ENCODE results near the gene SORL1.
"Not testable (repeated sequence)": the region's sequence is repeated elsewhere in the genome, so short reads cannot be mapped to it uniquely, and the experiment has no call there.

The SORL1 gene

DNA sequence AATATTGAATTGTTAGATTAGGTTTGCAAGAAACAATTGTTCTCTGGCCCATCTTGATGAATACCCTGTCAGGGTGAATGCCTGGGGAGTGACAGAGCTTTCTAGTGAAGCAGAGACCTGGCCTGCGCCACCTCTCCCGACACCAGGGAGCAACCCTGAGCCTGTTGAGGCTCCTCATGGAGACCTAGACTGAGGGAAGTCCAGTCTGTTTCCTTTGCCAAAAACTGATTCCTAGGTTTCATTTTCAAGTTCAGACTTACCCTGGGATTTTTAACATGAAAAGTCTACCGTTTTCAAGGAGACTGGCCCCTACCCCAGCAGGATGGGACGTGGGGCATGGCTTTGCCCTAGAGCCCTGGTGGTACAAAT is 174.4 kb downstream of the SORL1 start:
- no peak overlapping the region for H3K4me3 ChIP-seq (ENCODE audit: low read length)
- no peaks in the 10 kb centered on the region for H3K27me3 ChIP-seq (ENCODE audit: control insufficient read depth, insufficient read depth, low read length)
- WGBS (ENCODE audit: insufficient coverage, insufficient read length) = no CpG with 5 or more reads among the region's 4 CpGs
- no peaks in the 10 kb centered on the region for H3K4me1 ChIP-seq (ENCODE audit: control insufficient read depth, insufficient read depth, low read length)
- H3K36me3 ChIP-seq (ENCODE audit: control insufficient read depth, insufficient read depth, low read length) = peaks cover 8% of the 10 kb centered on the region
- no peak for DNase-seq (ENCODE audit: low read depth, low spot score)
- H3K27ac ChIP-seq (ENCODE audit: low read length) = no peak overlapping the region
- H3K9me3 ChIP-seq (ENCODE audit: control insufficient read depth, insufficient read depth, low read length) = no peaks in the 10 kb centered on the region

- no peaks in the 10 kb centered on the region for H3K9me3 ChIP-seq (ENCODE audit: control insufficient read depth, insufficient read depth, low read length)
- no peak for DNase-seq (ENCODE audit: low read depth, low spot score)
- no peaks in the 10 kb centered on the region for H3K4me1 ChIP-seq (ENCODE audit: control insufficient read depth, insufficient read depth, low read length)
- no peak overlapping the region for H3K27ac ChIP-seq (ENCODE audit: low read length)
- peaks cover 8% of the 10 kb centered on the region for H3K36me3 ChIP-seq (ENCODE audit: control insufficient read depth, insufficient read depth, low read length)
- H3K27me3 ChIP-seq (ENCODE audit: control insufficient read depth, insufficient read depth, low read length) = no peaks in the 10 kb centered on the region
- WGBS (ENCODE audit: insufficient coverage, insufficient read length) = no CpG with 5 or more reads among the region's 2 CpGs
- H3K4me3 ChIP-seq (ENCODE audit: low read length) = no peak overlapping the region
Measured at GRCh38 chr11:121626980-121627379, 174.9 kb downstream of the SORL1 start.

GRCh38 chr11:121630041-121630440 is 177.9 kb downstream of the SORL1 start:
- WGBS (ENCODE audit: insufficient coverage, insufficient read length) = no CpG with 5 or more reads among the region's 1 CpG
- H3K27me3 ChIP-seq (ENCODE audit: control insufficient read depth, insufficient read depth, low read length) = no peaks in the 10 kb centered on the region
- H3K4me1 ChIP-seq (ENCODE audit: control insufficient read depth, insufficient read depth, low read length) = no peaks in the 10 kb centered on the region
- H3K9me3 ChIP-seq (ENCODE audit: control insufficient read depth, insufficient read depth, low read length) = no peaks in the 10 kb centered on the region
- no peak overlapping the region for H3K27ac ChIP-seq (ENCODE audit: low read length)
- H3K36me3 ChIP-seq (ENCODE audit: control insufficient read depth, insufficient read depth, low read length) = peaks cover 8% of the 10 kb centered on the region
- H3K4me3 ChIP-seq (ENCODE audit: low read length) = no peak overlapping the region
- DNase-seq (ENCODE audit: low read depth, low spot score) = no peak

GRCh38 chr11:121631456-121631855 is 179.3 kb downstream of the SORL1 start:
- peaks cover 6% of the 10 kb centered on the region for H3K36me3 ChIP-seq (ENCODE audit: control insufficient read depth, insufficient read depth, low read length)
- H3K4me3 ChIP-seq (ENCODE audit: low read length) = no peak overlapping the region
- no peaks in the 10 kb centered on the region for H3K9me3 ChIP-seq (ENCODE audit: control insufficient read depth, insufficient read depth, low read length)
- no peaks in the 10 kb centered on the region for H3K4me1 ChIP-seq (ENCODE audit: control insufficient read depth, insufficient read depth, low read length)
- no peak overlapping the region for H3K27ac ChIP-seq (ENCODE audit: low read length)
- no peak for DNase-seq (ENCODE audit: low read depth, low spot score)
- H3K27me3 ChIP-seq (ENCODE audit: control insufficient read depth, insufficient read depth, low read length) = no peaks in the 10 kb centered on the region
- no CpG with 5 or more reads among the region's 2 CpGs for WGBS (ENCODE audit: insufficient coverage, insufficient read length)

- Histone ChIP-seq H3K27ac (ENCODE audit: low read length) (no peak overlapping the region), H3K4me3 (ENCODE audit: low read length) (no peak overlapping the region)
- no CpG with 5 or more reads among the region's 5 CpGs for WGBS (ENCODE audit: insufficient coverage, insufficient read length)
Measured at GRCh38 chr11:121634273-121634672, 182.2 kb downstream of the SORL1 start.

DNA sequence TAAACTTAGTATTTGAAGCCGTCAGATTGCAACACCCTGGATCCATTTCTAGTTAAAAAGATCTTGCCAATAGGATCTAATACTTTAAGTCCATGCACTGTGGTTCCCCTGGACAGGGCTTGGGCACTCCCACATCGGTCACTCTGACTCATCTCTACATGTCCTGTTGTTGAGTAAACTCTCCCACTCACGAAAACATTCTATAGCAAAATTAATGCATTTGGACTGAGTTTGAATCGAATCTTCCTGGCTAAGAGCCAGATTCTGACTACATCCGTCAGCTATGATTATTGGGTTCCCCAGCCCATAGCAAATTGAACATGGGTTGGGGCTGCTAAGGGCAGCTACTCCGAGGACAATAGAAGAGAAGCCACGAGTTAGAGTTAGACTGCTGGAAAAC is 182.8 kb downstream of the SORL1 start:
- no peak overlapping the region for H3K27ac ChIP-seq (ENCODE audit: low read length)
- H3K27me3 ChIP-seq (ENCODE audit: control insufficient read depth, insufficient read depth, low read length) = no peaks in the 10 kb centered on the region
- H3K36me3 ChIP-seq (ENCODE audit: control insufficient read depth, insufficient read depth, low read length) = no peaks in the 10 kb centered on the region
- H3K9me3 ChIP-seq (ENCODE audit: control insufficient read depth, insufficient read depth, low read length) = no peaks in the 10 kb centered on the region
- no peak overlapping the region for H3K4me3 ChIP-seq (ENCODE audit: low read length)
- WGBS (ENCODE audit: insufficient coverage, insufficient read length) = no CpG with 5 or more reads among the region's 7 CpGs
- no peak for DNase-seq (ENCODE audit: low read depth, low spot score)
- H3K4me1 ChIP-seq (ENCODE audit: control insufficient read depth, insufficient read depth, low read length) = no peaks in the 10 kb centered on the region

More at GRCh38 chr11:121634273-121634672, 182.2 kb downstream of the SORL1 start:
- Histone ChIP-seq H3K36me3 (ENCODE audit: control insufficient read depth, insufficient read depth, low read length) (no peaks in the 10 kb centered on the region), H3K27me3 (ENCODE audit: control insufficient read depth, insufficient read depth, low read length) (no peaks in the 10 kb centered on the region), H3K9me3 (ENCODE audit: control insufficient read depth, insufficient read depth, low read length) (no peaks in the 10 kb centered on the region), H3K4me1 (ENCODE audit: control insufficient read depth, insufficient read depth, low read length) (no peaks in the 10 kb centered on the region)
- DNase-seq (ENCODE audit: low read depth, low spot score) = no peak

GRCh38 chr11:121636081-121636799 is 184.1 kb downstream of the SORL1 start:
- no peaks in the 10 kb centered on the region for H3K9me3 ChIP-seq (ENCODE audit: control insufficient read depth, insufficient read depth, low read length)
- no peaks in the 10 kb centered on the region for H3K27me3 ChIP-seq (ENCODE audit: control insufficient read depth, insufficient read depth, low read length)
- no peaks in the 10 kb centered on the region for H3K4me1 ChIP-seq (ENCODE audit: control insufficient read depth, insufficient read depth, low read length)
- WGBS (ENCODE audit: insufficient coverage, insufficient read length) = no CpG with 5 or more reads among the region's 2 CpGs
- DNase-seq (ENCODE audit: low read depth, low spot score) = no peak
- no peak overlapping the region for H3K27ac ChIP-seq (ENCODE audit: low read length)
- no peak overlapping the region for H3K4me3 ChIP-seq (ENCODE audit: low read length)
- H3K36me3 ChIP-seq (ENCODE audit: control insufficient read depth, insufficient read depth, low read length) = no peaks in the 10 kb centered on the region

- no peaks in the 10 kb centered on the region for H3K9me3 ChIP-seq (ENCODE audit: control insufficient read depth, insufficient read depth, low read length)
- H3K27me3 ChIP-seq (ENCODE audit: control insufficient read depth, insufficient read depth, low read length) = no peaks in the 10 kb centered on the region
- DNase-seq (ENCODE audit: low read depth, low spot score) = no peak
- WGBS (ENCODE audit: insufficient coverage, insufficient read length) = no CpG with 5 or more reads among the region's 5 CpGs
- H3K36me3 ChIP-seq (ENCODE audit: control insufficient read depth, insufficient read depth, low read length) = no peaks in the 10 kb centered on the region
- H3K4me3 ChIP-seq (ENCODE audit: low read length) = no peak overlapping the region
- no peak overlapping the region for H3K27ac ChIP-seq (ENCODE audit: low read length)
- no peaks in the 10 kb centered on the region for H3K4me1 ChIP-seq (ENCODE audit: control insufficient read depth, insufficient read depth, low read length)
Measured at GRCh38 chr11:121636800-121637176, 184.7 kb downstream of the SORL1 start.

DNA sequence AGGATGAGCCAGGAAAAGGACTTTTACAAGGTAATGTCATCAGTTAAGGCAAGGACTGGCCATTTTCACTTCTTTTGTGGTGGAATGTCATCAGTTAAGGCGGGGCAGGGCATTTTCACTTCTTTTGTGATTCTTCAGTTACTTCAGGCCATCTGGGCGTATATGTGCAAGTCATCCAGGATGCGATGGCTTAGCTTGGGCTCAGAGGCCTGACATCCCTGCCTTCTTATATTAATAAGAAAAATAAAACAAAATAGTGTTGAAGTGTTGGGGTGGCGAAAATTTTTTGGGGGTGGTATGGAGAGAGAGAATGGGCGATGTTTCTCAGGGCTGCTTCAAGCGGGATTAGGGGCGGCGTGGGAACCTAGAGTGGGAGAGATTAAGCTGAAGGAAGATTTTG is 185.5 kb downstream of the SORL1 start:
- not testable (repeated sequence) for H3K4me3 ChIP-seq (ENCODE audit: low read length); H3K27ac ChIP-seq (ENCODE audit: low read length); H3K36me3 ChIP-seq (ENCODE audit: control insufficient read depth, insufficient read depth, low read length); H3K4me1 ChIP-seq (ENCODE audit: control insufficient read depth, insufficient read depth, low read length); DNase-seq (ENCODE audit: low read depth, low spot score); H3K9me3 ChIP-seq (ENCODE audit: control insufficient read depth, insufficient read depth, low read length); H3K27me3 ChIP-seq (ENCODE audit: control insufficient read depth, insufficient read depth, low read length)
- WGBS (ENCODE audit: insufficient coverage, insufficient read length) = 100% methylated on average over 2 of the region's 8 CpGs

DNA sequence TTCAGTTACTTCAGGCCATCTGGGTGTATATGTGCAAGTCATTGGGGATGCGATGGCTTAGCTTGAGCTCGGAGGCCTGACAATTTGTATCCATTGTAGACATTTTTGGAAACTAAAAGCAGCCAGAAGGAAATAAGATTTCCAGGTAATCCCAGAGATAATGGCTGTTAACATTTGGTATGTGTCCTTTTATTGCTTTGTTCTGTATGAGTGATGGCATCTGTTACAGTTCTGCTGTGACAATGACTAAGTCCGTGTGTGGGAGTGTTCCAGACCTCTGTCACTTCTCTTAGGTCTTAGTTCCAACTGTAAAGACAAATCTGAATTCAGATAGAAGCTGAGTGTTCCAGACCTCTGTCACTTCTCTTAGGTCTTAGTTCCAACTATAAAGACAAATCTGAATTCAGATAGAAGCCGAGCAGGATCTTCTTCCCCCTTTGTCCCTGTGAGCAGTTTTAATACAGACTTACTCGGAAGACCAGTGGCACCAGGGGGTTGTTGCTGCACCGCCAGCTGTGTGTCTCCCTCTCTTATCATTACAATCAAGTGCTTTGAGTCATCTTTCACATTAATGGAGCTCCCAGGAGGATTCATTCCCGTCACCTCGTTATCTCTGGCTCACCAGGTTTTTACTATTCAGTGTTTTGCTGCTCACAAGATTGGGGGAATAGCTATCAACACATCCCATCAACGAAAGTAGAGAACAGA is 191.5 kb downstream of the SORL1 start:
- Histone ChIP-seq H3K27ac (ENCODE audit: low read length) (no peak overlapping the region), H3K9me3 (ENCODE audit: control insufficient read depth, insufficient read depth, low read length) (no peaks in the 10 kb centered on the region), H3K27me3 (ENCODE audit: control insufficient read depth, insufficient read depth, low read length) (no peaks in the 10 kb centered on the region), H3K36me3 (ENCODE audit: control insufficient read depth, insufficient read depth, low read length) (no peaks in the 10 kb centered on the region), H3K4me3 (ENCODE audit: low read length) (no peak overlapping the region), H3K4me1 (ENCODE audit: control insufficient read depth, insufficient read depth, low read length) (peaks cover 1% of the 10 kb centered on the region; the same call in 1 of the 2 replicates)
- DNase-seq (ENCODE audit: low read depth, low spot score) = no peak
- WGBS (ENCODE audit: insufficient coverage, insufficient read length) = no CpG with 5 or more reads among the region's 9 CpGs

GRCh38 chr11:121644187-121644512 is 192.0 kb downstream of the SORL1 start:
- Histone ChIP-seq H3K4me3 (ENCODE audit: low read length) (no peak overlapping the region), H3K27me3 (ENCODE audit: control insufficient read depth, insufficient read depth, low read length) (no peaks in the 10 kb centered on the region), H3K9me3 (ENCODE audit: control insufficient read depth, insufficient read depth, low read length) (no peaks in the 10 kb centered on the region), H3K27ac (ENCODE audit: low read length) (no peak overlapping the region), H3K4me1 (ENCODE audit: control insufficient read depth, insufficient read depth, low read length) (peaks cover 1% of the 10 kb centered on the region; the same call in 1 of the 2 replicates), H3K36me3 (ENCODE audit: control insufficient read depth, insufficient read depth, low read length) (no peaks in the 10 kb centered on the region)
- no CpG with 5 or more reads among the region's 4 CpGs for WGBS (ENCODE audit: insufficient coverage, insufficient read length)
- no peak for DNase-seq (ENCODE audit: low read depth, low spot score)

Data from iPS DF 6.9 (cell line).